ENCODE results near the gene CDYL2.

The CDYL2 gene

GRCh38 chr16:80704751-80705505, 99.5 kb downstream of the CDYL2 start:
- DNase-seq: no peak

DNA sequence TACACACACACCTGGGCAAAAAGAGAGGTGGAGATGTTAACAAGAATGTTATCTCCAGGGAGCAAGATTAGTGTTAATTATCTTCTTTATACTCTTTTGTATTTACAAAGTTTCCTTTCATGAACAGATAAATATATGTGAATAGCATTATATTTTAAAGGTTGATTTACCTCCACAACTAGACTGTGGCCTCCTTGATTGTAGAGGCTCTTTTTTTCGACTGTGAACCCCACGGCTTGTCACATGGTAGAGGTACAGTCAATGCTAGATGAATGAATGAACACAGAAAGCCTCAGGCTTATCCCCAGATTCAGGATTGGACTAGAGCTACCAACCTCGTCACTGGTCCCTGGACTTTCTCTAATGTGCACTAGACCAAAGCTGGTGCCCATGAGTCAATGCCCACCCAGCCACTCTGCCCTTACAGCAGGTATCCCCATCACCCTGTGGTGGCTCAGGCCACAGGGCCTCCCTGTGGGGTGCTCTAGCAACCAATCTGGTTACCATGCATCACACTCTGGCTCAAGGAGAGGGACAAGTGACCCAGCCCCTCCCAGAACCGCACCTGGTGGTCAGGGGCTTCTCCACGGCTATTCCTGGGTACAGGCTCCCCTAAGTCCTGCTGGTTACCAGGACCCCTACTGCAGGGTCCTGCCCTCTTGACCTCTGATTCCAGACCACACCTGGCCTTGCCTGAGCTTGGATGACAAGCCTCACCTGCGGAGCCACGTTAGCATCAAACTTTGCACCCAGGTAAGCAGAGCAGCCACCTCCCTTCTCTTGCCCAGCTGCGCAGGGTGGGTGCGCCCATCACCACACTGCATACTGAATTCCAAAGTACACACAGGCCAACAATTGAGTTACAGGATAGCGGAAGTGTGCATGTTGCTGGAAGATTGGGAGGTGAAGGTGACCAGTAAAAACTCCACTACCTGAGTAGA, 101.0 kb downstream of the CDYL2 start:
- no peak for DNase-seq

DNA sequence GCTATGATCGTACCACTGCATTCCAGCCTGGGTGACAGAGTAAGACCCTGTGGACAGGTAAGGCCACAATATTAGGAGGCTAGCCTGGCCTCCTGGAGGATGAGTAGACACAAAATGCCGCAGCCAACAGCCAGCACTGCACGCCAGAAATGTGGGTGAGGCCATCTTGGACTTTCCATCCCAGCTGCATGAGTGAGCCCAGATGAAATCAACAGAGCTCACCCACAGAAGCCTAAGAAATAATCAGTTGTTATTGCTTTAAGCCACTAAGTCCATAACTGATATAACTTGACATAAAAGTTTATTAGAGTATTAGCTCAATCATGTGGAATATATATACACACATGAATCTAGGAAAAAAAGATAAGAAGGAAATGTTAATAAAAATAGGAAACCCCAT, 101.7 kb downstream of the CDYL2 start:
- DNase-seq: no peak

GRCh38 chr16:80700558-80700957, 103.8 kb downstream of the CDYL2 start:
- no peak for DNase-seq

DNA sequence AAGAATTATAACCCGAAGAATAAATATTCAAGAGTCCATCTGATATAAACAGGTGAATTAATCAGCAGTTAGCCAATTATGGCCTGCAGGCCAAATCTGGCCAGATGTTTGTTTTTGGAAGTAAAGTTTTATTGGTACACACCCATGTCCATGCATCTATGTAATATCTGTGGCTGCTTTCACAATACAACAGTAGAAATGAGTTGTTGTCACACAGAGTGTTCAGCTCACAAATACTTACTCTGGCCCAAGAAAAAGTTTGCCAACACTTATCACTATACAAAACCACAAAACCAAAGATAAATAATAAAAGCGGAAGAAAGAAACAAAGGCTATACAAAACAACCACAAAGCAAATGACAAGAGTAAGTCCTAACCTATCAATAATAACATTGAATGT, 109.4 kb downstream of the CDYL2 start:
- no peak for DNase-seq

GRCh38 chr16:80693553-80693952, 110.8 kb downstream of the CDYL2 start:
- DNase-seq: no peak

DNA sequence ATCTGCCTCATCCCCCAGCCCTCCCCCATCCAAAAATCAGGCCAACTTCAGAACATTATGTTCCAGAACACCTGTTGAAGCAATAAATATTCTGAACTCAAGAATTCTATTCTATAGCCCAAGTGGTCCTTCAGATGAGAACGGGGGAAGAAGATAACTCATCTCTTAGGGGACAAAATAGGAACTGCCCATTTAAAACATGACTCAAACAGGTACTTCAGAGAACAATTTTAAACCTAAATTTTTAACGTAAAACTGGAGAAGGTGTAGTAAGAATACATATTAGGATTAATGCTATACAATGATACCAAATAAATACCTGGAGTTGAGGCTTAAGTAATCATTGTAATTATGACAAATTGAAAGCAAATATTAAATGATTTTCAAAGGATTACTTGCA, 112.1 kb downstream of the CDYL2 start:
- DNase-seq: no peak

DNA sequence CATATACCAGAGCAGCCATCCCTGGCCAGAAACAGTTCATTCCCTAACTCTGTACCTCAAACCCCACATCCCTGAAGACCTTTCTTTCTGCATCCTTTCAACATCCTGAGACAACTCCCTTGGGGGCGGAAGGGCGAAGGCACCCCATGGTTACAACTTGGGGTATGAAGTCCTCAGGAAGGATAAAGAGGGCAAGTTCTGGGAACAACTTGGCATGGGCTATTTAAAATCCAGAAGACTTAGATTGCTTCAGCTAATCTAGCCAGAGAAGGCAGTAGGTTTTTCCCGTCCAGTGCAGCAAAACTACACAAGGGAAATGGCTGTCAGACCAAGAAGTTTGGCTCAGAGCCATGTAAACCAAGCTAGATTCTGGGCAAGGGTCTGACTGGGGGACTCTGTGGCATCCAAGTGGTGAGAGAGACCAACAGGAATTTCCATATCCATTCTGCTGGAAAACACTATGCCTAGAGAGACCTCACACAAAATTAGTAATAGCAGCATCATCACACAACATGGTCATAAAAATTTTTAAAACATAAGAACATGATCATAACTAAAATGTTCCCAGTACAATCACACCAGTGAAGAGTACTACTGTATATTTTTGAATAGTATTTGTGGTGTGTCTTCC, 113.2 kb downstream of the CDYL2 start:
- no peak for DNase-seq

DNA sequence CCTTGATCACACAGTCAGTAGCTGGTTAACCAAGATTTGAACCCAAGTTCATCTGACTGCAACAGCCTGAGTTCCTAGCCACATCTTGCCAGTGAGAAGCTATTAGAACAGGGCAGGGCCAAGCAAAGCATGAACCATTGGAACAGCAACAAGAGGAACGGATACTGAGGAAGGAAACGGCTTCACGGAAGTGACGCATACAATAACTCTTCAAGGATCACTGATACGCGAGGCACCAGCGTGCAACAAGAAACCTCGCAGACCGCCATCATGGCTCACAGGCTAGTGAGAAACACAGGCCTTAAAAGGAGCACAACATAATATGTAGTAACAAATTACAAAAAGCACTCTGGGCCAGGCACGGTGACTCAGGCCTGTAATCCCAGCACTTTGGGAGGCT, 114.9 kb downstream of the CDYL2 start:
- DNase-seq: no peak

DNA sequence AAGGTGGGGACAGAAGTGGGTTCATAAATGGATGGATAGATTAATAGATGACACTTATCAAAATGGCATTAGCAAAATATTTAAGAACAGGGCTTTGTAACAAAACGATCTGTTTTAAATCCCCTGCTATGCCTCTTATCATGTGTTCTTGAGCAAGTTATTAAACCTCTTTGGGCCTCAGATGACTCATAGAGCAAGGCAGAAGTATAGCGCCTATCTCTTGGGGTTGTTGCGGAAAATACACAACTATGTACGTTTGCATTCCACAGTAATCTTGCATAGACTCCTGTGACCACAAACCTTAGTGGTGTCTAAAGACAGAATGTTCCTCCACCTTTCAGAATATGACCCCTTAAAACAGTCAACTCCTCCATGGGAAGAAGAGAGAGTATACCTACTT, 116.8 kb downstream of the CDYL2 start:
- no peak for DNase-seq

GRCh38 chr16:80684906-80685305, 119.5 kb downstream of the CDYL2 start:
- DNase-seq: no peak

GRCh38 chr16:80684136-80684765, 120.1 kb downstream of the CDYL2 start:
- no peak for DNase-seq

DNA sequence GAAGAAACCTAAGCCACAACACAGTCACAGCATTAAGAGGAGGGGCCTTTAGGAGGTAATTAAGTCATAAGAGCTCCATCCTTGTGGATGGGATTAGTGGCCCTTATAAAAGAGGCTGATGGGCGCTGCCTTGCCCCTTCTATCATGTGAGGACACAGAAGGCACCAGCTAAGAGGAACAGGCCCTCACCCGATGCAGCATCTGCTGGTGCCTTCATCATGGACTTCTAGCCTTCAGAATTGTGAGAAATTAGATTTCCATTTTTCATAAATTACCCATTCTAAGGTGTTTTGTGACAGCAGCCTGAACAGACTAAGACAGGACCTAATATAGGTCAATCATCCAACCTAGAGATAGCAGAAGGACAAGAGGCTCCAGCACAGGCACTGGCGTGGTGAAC, 120.8 kb downstream of the CDYL2 start:
- DNase-seq: no peak

- no peak for DNase-seq
Observed at GRCh38 chr16:80682421-80683070, 121.9 kb downstream of the CDYL2 start.

DNA sequence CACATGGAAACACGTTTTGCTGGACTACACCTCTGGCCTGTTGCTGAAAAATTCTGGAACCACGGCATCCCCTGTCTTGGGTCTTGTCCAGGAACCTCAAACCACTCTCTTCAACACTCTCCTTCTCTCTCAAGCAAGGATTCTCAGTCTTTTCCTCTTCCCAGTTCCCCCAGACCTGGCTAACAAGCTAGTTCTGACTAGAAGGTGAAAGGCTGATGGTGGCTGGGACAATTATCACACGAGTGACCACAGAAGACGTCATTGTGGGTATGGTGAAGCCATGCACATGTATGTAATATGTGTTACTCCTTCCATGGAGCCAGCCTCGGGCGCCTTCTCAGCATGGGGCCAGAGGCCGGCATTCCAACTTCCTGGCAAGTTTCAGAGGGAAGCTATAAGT, 123.0 kb downstream of the CDYL2 start:
- DNase-seq: no peak

DNA sequence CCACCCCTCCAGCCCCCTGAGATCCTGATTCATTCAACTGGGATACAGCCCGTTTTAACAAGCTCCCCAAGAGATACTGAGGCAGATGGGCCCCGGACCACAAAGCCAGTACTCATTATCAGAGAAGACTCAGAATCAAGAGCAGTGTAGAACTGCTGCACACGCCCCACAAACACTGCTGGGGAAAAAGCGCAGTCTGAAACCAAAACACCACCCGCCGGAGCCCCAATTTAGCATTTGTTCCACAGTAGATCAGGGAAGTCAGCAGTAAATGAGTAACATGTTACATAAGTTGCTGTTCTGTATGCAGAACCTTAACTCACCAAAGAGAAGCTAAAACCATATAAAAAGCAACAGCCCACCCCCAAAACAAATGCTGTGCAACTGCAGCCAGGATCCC, 123.6 kb downstream of the CDYL2 start:
- DNase-seq: no peak

DNA sequence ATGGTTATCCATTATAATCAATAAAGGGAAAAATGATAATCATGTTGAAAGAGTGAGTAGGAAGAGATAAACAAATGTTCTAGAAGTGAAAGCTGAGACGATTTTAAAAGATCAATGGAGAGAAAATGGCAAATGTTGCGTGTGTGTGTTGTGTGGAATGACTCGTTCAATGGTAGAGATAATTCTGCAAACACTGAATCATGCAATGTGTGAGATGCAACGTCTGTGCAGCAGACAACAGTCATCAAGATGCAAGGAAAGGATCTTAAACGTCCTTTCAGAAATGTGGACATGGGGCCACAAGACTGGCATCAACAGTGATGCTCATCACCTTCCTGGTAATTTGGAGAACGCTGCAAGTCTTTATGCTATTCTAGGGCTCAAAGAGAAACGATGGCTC, 124.4 kb downstream of the CDYL2 start:
- DNase-seq: no peak

- DNase-seq: no peak
Observed at GRCh38 chr16:80674884-80675283, 129.5 kb downstream of the CDYL2 start.

GRCh38 chr16:80672379-80672778, 132.0 kb downstream of the CDYL2 start:
- no peak for DNase-seq

GRCh38 chr16:80671281-80671849, 133.0 kb downstream of the CDYL2 start:
- DNase-seq: no peak

DNA sequence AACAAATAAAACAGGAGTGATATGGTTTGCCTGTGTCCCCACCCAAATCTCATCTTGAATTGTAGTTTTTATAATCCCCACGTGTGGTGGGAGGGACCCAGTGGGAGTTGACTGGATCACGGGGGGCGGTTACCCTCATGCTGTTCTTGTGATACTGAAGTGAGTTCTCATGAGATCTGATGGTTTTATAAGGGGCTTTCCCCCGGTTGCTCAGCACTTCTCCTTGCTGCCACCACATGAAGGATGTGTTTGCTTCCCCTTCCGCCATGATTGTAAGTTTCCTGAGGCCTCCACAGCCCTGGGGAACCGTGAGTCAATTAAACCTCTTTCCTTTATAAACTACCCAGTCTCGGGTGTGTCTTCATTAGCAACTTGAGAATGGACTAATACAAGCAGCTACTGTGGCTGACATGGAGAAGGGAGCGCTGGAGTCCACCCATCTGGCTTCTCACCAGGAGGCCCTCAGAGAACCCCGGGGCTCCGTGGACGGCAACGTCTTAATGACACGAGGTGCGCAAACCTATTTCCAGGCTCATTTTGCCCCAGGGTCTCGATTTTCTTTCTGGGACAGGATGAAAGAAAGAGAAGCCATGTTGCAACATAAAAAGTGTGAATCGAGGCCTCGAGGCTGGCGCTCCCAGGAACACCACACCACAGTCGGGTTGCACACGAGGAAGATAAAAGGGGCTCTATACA, 134.1 kb downstream of the CDYL2 start:
- DNase-seq: no peak

GRCh38 chr16:80669673-80670072, 134.7 kb downstream of the CDYL2 start:
- DNase-seq: no peak

All from GF-D8 (cell line).